Mesothelial cell of epicardium (in vitro differentiated cells): ENCODE results near the gene NOG. TPM values are rescaled to one million over a fixed set of nuclear protein-coding genes. Genes with fewer than 3 reads are reported as not detected.

Experiments used
- DNase-seq, 2 experiments: peaks; one replicate each; pipeline ENCODE4 v3.0.0; 2021; ENCODE audit warnings: low spot score in 2 of 2; ENCODE audit not compliant: unreplicated experiment in 2 of 2
- H3K27ac Mint-ChIP-seq: 2 replicates; pipeline ENCODE4 v1.8.0; 2021; ENCODE audit warnings: mixed read lengths
- H3K27me3 Mint-ChIP-seq: 2 replicates; pipeline ENCODE4 v1.8.0; 2021; ENCODE audit warnings: low read depth, mixed read lengths
- H3K36me3 Mint-ChIP-seq: 2 replicates; pipeline ENCODE4 v1.8.0; 2021; ENCODE audit warnings: mixed read lengths
- H3K4me1 Mint-ChIP-seq: 2 replicates; pipeline ENCODE4 v1.8.0; 2021; ENCODE audit warnings: mixed read lengths
- H3K4me3 Mint-ChIP-seq: 2 replicates; pipeline ENCODE4 v1.8.0; 2021; ENCODE audit warnings: mild to moderate bottlenecking, moderate library complexity, mixed read lengths
- H3K9me3 Mint-ChIP-seq: 2 replicates; pipeline ENCODE4 v1.8.0; 2021; ENCODE audit warnings: mixed read lengths
- total RNA-seq: library from RNA; stranded (reverse); gene quantifications from 3 replicates; pipeline ENCODE4 v1.2.1, GENCODE V29; 2021
- TF ChIP-seq, protein P1 (sequence below): fragments of 200-600 bp; sonication (generic); IDR thresholded peaks from one replicate; pipeline ENCODE4 v1.5.0; 2021; ENCODE audit warnings: antibody characterized with exemption; ENCODE audit not compliant: unreplicated experiment

Gene NOG
- total RNA-seq, 1 donor from 2014 or later = 13.7 TPM

DNA sequence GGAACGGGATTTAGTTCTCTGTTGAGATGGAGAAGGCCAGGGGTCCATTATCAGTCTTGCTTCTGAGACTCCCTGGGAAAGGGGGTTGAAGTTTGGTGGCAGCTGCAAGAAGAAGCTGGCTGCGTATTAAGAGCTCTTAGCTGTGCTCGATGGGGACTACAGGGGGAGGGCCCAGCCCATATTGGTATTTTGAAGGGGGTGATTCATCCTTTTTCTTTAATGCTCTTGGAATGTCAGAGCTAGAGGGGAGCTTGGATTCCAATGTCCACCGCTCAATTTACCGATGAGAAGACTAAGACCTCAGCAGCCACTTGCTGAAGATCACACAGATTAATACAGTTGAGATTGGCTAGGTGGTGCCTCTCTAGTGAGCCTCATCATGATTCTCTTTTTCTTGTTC lies 5.0 kb downstream of the NOG start:
- peak overlapping the region; percentile 87 for H3K27ac Mint-ChIP-seq
- peak overlapping the region; percentile 67 for H3K4me3 Mint-ChIP-seq
- TF ChIP-seq, protein P1, sequence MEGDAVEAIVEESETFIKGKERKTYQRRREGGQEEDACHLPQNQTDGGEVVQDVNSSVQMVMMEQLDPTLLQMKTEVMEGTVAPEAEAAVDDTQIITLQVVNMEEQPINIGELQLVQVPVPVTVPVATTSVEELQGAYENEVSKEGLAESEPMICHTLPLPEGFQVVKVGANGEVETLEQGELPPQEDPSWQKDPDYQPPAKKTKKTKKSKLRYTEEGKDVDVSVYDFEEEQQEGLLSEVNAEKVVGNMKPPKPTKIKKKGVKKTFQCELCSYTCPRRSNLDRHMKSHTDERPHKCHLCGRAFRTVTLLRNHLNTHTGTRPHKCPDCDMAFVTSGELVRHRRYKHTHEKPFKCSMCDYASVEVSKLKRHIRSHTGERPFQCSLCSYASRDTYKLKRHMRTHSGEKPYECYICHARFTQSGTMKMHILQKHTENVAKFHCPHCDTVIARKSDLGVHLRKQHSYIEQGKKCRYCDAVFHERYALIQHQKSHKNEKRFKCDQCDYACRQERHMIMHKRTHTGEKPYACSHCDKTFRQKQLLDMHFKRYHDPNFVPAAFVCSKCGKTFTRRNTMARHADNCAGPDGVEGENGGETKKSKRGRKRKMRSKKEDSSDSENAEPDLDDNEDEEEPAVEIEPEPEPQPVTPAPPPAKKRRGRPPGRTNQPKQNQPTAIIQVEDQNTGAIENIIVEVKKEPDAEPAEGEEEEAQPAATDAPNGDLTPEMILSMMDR = no peak
- no peaks in the 10 kb centered on the region for H3K9me3 Mint-ChIP-seq
- peaks cover 37% of the 10 kb centered on the region for H3K4me1 Mint-ChIP-seq
- H3K27me3 Mint-ChIP-seq = peaks cover 27% of the 10 kb centered on the region
- no peak for DNase-seq
- H3K36me3 Mint-ChIP-seq = no peaks in the 10 kb centered on the region

DNA sequence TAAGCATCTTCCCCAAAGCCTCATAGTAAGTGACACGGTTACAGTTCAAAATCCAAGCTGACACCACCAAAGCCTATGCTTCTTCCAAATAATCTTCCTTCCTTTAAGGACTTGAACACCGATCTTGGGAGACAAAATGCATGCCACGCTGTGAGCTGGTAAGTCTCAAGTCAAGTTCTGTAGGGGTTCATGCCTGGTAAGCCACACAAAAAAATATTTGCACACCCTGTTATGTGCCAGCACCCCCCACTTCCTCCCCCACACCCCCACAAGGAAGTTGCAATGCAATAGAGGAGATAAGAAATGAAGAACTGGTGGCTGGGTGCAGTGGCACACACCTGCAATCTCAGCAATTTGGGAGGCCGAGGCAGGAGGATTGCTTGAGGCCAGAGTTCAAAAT lies 5.6 kb downstream of the NOG start:
- Mint-ChIP-seq H3K27ac (no peak overlapping the region), H3K4me3 (no peak overlapping the region), H3K4me1 (peaks cover 41% of the 10 kb centered on the region), H3K27me3 (peaks cover 27% of the 10 kb centered on the region), H3K36me3 (no peaks in the 10 kb centered on the region), H3K9me3 (no peaks in the 10 kb centered on the region)
- TF ChIP-seq, protein P1 = no peak
- no peak for DNase-seq

DNA sequence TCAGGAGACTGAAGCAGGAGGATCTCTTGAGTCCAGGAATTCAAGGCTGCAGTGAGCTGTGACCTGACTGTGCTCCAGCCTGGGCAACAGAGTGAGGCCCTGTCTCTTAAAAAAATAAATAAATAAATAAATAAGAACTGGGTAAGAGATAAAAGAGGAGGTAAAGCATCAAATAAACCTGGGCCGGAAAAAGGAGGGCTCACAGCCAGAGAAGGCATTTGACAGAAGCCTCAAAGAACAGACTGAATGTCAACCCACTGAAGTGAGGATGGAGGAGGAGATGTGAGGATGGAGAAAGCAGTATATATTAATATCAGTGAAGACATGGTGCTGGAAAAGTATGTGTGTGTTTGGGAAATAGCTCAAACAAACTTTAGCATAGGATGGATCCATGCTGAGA lies 6.1 kb downstream of the NOG start:
- TF ChIP-seq, protein P1 = no peak
- peaks cover 30% of the 10 kb centered on the region for H3K27me3 Mint-ChIP-seq
- no peak for DNase-seq
- peaks cover 44% of the 10 kb centered on the region for H3K4me1 Mint-ChIP-seq
- no peak overlapping the region for H3K27ac Mint-ChIP-seq
- no peaks in the 10 kb centered on the region for H3K9me3 Mint-ChIP-seq
- no peak overlapping the region for H3K4me3 Mint-ChIP-seq
- no peaks in the 10 kb centered on the region for H3K36me3 Mint-ChIP-seq

DNA sequence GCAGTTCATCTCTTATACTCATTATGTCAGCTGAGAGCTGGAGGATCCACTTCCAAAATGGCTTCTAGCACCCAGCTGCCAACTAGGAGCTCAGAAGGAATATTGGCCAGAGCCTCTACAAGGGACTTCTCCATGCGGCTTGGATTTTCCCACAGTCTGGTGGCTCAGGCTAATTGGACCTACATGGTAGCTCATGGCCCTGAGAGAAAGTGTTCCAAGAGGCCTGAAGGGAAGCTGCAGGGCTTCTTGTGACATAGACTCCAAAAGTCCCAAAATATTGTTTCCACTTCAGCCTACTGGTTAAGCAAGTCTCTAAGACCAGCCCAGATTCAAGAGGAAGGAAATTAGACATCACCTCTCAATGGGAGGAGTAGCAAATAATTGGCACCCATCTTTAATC lies 6.8 kb downstream of the NOG start:
- no peaks in the 10 kb centered on the region for H3K36me3 Mint-ChIP-seq
- peaks cover 28% of the 10 kb centered on the region for H3K27me3 Mint-ChIP-seq
- DNase-seq = no peak
- TF ChIP-seq, protein P1 = no peak
- no peaks in the 10 kb centered on the region for H3K9me3 Mint-ChIP-seq
- no peak overlapping the region for H3K4me3 Mint-ChIP-seq
- H3K27ac Mint-ChIP-seq = no peak overlapping the region
- peaks cover 41% of the 10 kb centered on the region for H3K4me1 Mint-ChIP-seq

DNA sequence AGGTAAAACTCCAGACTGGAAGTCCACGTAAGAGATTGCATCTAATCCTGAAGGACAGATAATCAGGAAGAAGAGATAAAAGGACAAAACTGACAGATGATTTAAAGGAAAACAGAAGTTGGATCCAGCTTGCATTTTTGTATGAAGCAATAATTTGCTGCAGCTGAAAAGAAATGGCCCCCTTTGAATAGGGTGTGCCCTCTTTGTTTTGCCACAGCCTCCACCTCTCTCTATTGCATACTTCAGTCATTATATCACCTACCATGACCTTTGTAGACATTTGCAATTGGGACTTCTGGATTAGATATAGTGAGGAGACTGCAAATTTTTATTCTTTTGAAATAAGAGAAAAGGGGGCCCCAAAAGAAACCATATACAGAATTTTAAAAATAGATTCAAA lies 8.1 kb downstream of the NOG start:
- DNase-seq = no peak
- TF ChIP-seq, protein P1 = no peak
- Mint-ChIP-seq H3K4me3 (no peak overlapping the region), H3K27ac (no peak overlapping the region), H3K4me1 (peaks cover 32% of the 10 kb centered on the region), H3K9me3 (no peaks in the 10 kb centered on the region), H3K27me3 (peaks cover 29% of the 10 kb centered on the region), H3K36me3 (no peaks in the 10 kb centered on the region)
